ENCODE results near the gene PDSS2.

Gene PDSS2

DNA sequence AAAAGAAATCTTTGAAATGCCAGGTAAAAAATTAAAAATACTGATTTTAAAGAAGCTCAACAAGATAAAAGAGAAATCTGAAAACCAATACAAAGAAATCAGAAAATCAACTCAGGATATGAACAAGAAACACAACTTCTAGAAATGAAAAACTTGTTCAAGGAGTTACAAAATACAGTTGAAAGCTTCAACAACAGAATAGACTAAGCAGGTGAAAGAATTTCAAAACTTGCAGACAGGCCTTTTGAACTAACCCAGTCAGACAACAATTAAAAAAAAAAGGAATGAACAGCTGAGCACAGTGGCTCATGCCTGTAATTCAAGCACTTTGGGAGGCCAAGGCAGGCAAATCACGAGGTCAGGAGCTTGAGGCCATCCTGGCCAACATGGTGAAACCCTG, 57.8 kb downstream of the PDSS2 start:
- TF ChIP-seq, protein P1, sequence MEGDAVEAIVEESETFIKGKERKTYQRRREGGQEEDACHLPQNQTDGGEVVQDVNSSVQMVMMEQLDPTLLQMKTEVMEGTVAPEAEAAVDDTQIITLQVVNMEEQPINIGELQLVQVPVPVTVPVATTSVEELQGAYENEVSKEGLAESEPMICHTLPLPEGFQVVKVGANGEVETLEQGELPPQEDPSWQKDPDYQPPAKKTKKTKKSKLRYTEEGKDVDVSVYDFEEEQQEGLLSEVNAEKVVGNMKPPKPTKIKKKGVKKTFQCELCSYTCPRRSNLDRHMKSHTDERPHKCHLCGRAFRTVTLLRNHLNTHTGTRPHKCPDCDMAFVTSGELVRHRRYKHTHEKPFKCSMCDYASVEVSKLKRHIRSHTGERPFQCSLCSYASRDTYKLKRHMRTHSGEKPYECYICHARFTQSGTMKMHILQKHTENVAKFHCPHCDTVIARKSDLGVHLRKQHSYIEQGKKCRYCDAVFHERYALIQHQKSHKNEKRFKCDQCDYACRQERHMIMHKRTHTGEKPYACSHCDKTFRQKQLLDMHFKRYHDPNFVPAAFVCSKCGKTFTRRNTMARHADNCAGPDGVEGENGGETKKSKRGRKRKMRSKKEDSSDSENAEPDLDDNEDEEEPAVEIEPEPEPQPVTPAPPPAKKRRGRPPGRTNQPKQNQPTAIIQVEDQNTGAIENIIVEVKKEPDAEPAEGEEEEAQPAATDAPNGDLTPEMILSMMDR (IDR thresholded peaks at IDR 0.05; ENCODE audit: borderline replicate concordance, insufficient read depth, low read depth, low read length): no peak
- no peak overlapping the region for H3K4me3 ChIP-seq (ENCODE audit: low read depth, low read length)

DNA sequence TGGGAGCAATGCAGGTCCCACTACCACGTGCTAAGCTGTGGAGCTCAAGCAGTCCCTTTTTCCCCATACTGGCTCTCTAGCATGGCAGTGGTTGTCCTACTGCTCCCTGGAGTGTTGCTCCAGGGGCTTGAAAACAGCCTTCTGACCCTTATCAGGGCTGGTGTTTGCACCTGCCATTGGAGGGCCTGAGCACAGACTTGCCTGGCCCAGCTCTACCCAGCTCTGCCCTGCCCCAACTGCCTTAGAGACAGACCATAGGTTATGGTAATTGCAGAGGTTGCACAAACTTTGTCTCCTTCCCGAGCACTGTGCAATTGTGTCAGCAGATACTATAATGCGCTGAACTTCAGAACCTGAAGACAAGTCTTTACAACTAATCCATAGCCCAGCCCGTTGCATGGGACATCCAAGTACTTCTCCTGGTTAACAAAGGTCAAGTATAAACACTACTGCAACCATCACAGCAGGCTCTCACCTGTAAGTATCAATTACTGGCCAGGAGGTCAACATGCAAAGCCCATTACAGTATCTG, 58.7 kb downstream of the PDSS2 start:
- TF ChIP-seq, protein P1 (IDR thresholded peaks at IDR 0.05; ENCODE audit: borderline replicate concordance, insufficient read depth, low read depth, low read length): no peak
- H3K4me3 ChIP-seq (ENCODE audit: low read depth, low read length): no peak overlapping the region

DNA sequence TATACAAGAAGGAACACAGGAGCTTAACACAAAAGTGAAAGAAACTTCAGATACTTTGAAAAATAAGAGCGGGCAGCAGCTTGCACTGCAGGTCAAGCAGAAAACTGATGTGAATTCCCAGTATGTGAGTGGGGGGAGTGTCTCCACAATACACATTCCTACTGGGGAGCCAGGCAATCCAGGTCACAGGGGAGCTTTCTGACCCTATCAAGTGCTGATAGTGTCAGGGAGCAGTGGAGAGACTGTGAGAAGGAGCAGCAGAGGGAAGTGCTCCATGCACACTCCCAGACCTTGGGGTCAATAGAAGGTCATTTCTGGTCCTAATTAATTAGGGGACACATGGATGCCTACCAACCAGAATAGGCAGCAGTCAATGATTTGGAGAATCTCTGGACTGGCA, 59.4 kb downstream of the PDSS2 start:
- no peak overlapping the region for H3K4me3 ChIP-seq (ENCODE audit: low read depth, low read length)
- TF ChIP-seq, protein P1 (IDR thresholded peaks at IDR 0.05; ENCODE audit: borderline replicate concordance, insufficient read depth, low read depth, low read length): no peak

DNA sequence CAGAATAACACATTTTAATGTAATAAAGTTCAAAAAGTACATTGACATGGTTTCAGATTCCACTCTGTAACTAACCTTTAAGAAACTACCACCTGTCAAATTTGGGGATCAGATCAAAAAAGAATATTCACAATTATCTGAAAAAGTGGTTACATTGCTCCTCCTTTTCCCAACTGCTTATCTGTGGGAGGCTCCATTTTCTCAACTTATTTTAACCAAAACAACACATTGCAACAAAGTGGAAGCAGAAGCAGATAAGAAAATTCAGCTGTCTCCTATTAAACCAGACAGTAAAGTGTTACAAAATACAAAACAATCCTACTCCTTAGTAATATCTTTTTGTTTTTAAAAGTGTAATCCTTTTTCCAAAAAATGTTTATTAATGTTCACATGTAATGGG, 61.4 kb downstream of the PDSS2 start:
- TF ChIP-seq, protein P1 (IDR thresholded peaks at IDR 0.05; ENCODE audit: borderline replicate concordance, insufficient read depth, low read depth, low read length): no peak
- H3K4me3 ChIP-seq (ENCODE audit: low read depth, low read length): no peak overlapping the region

DNA sequence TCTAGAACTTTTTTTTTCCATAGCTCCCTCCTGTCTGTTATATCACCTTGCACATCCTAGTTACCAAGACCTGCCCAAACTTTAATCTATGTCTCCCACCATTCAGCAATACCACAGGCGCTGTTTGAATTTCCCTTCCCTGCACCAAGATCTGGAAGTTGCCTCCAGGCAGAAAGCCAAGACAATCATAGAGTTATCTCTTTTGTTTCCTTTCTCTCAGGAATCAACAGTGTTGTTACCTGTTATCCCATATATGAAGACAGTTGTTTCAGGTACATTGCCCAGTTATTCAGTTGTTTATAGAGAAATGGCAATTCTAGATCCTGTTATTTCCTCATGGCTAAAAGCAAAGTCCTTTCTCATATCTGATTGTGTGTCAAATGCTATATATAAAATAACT, 63.2 kb downstream of the PDSS2 start:
- TF ChIP-seq, protein P1 (IDR thresholded peaks at IDR 0.05; ENCODE audit: borderline replicate concordance, insufficient read depth, low read depth, low read length): no peak
- no peak overlapping the region for H3K4me3 ChIP-seq (ENCODE audit: low read depth, low read length)

DNA sequence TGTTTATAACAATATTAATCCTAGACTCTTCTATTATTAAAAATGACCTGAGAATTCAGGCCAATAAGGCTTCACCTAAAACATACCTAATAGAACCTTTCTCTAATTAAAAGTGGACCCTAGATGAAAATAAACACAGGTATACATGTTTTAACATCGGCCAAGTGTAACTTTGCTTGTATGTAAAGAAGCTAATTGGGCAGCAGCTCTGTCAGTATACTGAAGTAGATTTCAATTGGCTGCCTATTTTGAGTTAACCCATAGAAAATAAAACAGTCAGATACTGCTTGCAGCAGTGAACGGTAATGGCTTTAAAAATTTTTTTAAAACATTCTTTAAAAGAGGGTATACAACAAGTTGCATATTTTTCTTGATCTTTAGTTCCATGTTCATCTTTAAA, 67.3 kb downstream of the PDSS2 start:
- TF ChIP-seq, protein P1 (IDR thresholded peaks at IDR 0.05; ENCODE audit: borderline replicate concordance, insufficient read depth, low read depth, low read length): no peak
- H3K4me3 ChIP-seq (ENCODE audit: low read depth, low read length): no peak overlapping the region

DNA sequence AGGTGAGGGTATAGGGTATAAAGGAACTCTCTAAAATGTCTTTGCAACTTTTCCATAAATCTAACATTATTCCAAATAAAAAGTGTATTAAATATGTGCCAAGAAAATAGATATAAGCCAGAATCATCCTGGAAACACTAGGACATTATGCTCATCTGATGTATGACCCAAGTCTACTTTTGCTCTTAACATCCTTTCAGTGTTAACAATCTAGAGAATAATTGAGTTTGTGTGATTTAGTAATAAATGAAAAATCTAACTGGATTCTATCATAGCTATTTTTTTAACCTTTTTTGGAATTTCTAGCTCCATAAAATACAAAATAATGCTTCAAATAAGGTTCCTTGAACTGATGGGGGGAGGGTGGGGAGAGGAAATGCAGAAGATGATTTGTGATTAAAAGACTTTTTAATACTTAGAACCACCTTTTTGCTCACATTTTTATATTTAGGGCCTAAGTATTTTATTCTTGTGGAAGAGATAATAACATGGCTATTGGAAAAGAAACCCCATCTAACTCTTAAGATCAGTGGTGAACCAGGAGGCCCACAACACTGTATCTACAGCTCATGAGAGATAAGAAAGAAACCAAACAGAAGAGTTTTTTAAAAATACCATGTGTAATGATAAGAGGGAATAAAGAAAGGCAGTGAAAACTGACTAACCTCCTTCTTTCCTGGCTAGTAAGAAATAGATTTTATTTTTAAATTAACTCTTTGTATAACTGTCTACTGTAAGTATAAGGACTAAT, 68.5 kb downstream of the PDSS2 start:
- TF ChIP-seq, protein P1 (IDR thresholded peaks at IDR 0.05; ENCODE audit: borderline replicate concordance, insufficient read depth, low read depth, low read length): no peak
- no peak overlapping the region for H3K4me3 ChIP-seq (ENCODE audit: low read depth, low read length)
